Skeletal muscle satellite cell (primary cell): Measurements from ENCODE around the gene TDP1. TPM values are rescaled to one million over a fixed set of nuclear protein-coding genes. Genes with fewer than 3 reads are reported as not detected.
A peak's percentile ranks its signal among the peaks of the same experiment; 100 is the strongest.

Experiments used
- H3K27me3 ChIP-seq: 2 replicates; pipeline ENCODE4 v1.7.0; 2013; ENCODE audit warnings: low read length; ENCODE audit not compliant: control insufficient read depth, insufficient read depth
- H3K36me3 ChIP-seq: 2 replicates; pipeline ENCODE4 v1.7.0; 2013; ENCODE audit warnings: mild to moderate bottlenecking, control low read depth, low read length; ENCODE audit not compliant: insufficient read depth
- H3K4me1 ChIP-seq: 2 replicates; pipeline ENCODE4 v1.7.0; 2013; ENCODE audit warnings: low read length; ENCODE audit not compliant: control insufficient read depth, insufficient read depth
- H3K4me2 ChIP-seq: 2 replicates; pipeline ENCODE4 v1.7.0; 2013; ENCODE audit warnings: mild to moderate bottlenecking, low read length
- H3K4me3 ChIP-seq: 2 replicates; pipeline ENCODE4 v1.7.0; 2013; ENCODE audit warnings: low read length
- H3K9ac ChIP-seq: 2 replicates; pipeline ENCODE4 v1.7.0; 2013; ENCODE audit warnings: mild to moderate bottlenecking, low read depth, low read length, moderate library complexity
- H3K9me3 ChIP-seq: replicated peaks from 2 replicates; pipeline ENCODE4 v1.7.0; 2013; ENCODE audit warnings: mild to moderate bottlenecking, control low read depth, low read length
- total RNA-seq: library from RNA; depleted of rRNA; stranded (reverse); fragments of >200 nt; gene quantifications from 2 replicates; pipeline ENCODE4 v1.2.3, GENCODE V29; 2012; rRNA removed

Gene TDP1
- 18.5 and 22.9 TPM in 2 replicates for total RNA-seq

DNA sequence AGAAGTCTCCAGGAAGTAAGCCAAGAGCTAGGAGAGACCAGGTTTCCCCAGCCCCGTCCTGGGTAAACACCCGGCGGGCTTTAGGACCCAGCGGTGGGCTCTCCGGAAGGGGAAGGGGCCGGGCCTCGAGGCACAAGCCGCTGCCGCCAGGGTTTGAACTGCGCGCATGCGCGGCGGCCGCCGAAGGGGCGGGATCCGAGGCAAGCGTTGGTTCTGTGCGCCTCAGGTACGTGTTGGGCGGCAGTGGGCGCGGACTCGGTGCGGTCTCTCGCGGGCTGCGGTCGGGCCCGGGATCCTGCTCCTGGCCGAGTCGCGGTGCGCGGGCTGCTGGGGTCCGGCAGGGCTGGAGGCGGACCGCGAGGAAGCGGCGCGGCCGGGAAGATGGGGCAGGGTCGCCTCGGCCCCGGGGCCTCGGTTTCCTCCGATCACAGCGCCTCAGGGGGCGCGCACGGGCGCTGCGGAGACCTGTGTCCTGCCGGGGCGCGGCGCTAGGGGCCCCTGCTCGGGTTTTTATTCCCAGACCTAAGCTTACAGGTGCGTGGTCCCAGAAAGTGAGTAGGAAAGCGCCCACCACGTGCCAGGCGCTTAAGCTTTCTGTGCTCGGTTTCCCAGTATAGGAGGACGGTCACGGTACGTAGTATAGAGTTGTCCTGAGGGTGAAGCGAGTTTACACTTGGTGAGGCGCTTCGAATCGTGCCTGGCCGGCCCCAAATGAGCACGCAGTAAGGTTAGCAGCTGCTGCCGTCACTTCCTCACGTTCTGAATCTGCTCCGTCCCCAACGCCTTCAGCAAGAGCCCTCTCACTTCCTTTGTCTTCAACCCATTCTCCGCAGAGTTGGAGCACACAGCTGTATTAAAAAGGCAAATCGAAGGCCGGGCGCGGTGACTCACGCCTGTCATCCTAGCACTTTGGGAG is at the start of gene TDP1:
Gene TDP1 (plus strand): TSS at position 183 of the 916 bp plus-strand sequence. CDS start 7,188 bp downstream, outside the sequence.
- H3K9ac ChIP-seq: peak within 1 kb of the TSS; percentile 95
- no peaks in the 10 kb centered on the region for H3K9me3 ChIP-seq
- no peaks in the 10 kb centered on the region for H3K27me3 ChIP-seq
- peaks cover 18% of the 10 kb centered on the region for H3K36me3 ChIP-seq
- H3K4me3 ChIP-seq: peak within 1 kb of the TSS; percentile 92
- H3K4me2 ChIP-seq: peak within 1 kb of the TSS; percentile 92
- peaks cover 22% of the 10 kb centered on the region for H3K4me1 ChIP-seq

DNA sequence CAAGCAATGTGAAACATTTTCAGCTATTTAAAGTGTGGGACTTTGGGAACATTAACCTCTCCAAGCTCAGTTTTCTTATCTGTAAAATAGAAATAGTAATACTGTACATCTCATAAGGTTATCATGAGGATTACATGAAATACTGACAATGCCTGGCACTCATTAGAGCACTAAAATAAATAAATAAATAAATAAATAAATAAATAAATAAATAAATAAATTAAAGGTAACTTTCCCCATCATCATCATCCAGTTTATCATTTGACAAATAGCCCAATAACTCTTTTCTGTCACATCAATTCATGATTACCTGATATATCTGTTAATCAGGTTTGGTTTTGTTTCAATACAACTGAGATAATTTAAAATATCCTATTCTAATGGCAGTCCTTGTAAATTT is 49.7 kb upstream of the TDP1 start:
- Histone ChIP-seq H3K9me3 (no peaks in the 10 kb centered on the region), H3K4me3 (no peak overlapping the region)

DNA sequence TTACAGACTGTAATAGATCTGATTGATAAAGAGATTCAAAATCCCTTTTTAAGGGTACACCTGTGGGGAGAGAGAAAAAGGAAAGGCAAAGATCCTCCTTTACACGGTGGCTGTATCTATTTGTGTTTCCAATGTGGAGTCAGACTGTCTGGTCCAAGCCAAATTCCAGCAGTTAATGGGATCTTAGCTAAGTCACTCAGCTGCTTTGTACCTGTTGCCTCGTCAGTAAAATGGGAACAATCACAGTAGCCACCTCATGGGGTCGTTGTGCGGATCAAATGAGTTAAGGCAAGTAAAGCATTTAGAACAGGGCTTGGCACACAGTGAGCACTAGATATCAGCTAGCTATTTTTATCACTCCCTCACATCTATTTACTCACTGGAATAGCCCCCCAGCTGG is 48.1 kb upstream of the TDP1 start:
- H3K4me2 ChIP-seq: no peak overlapping the region
- no peak overlapping the region for H3K4me3 ChIP-seq
- peaks cover 24% of the 10 kb centered on the region for H3K4me1 ChIP-seq
- no peak overlapping the region for H3K9ac ChIP-seq
- H3K27me3 ChIP-seq: no peaks in the 10 kb centered on the region
- no peaks in the 10 kb centered on the region for H3K9me3 ChIP-seq
- H3K36me3 ChIP-seq: no peaks in the 10 kb centered on the region

More for the DNA sequence above, 49.7 kb upstream of the TDP1 start:
- Histone ChIP-seq H3K27me3 (no peaks in the 10 kb centered on the region), H3K4me1 (peaks cover 13% of the 10 kb centered on the region), H3K36me3 (no peaks in the 10 kb centered on the region), H3K9ac (no peak overlapping the region), H3K4me2 (no peak overlapping the region)

DNA sequence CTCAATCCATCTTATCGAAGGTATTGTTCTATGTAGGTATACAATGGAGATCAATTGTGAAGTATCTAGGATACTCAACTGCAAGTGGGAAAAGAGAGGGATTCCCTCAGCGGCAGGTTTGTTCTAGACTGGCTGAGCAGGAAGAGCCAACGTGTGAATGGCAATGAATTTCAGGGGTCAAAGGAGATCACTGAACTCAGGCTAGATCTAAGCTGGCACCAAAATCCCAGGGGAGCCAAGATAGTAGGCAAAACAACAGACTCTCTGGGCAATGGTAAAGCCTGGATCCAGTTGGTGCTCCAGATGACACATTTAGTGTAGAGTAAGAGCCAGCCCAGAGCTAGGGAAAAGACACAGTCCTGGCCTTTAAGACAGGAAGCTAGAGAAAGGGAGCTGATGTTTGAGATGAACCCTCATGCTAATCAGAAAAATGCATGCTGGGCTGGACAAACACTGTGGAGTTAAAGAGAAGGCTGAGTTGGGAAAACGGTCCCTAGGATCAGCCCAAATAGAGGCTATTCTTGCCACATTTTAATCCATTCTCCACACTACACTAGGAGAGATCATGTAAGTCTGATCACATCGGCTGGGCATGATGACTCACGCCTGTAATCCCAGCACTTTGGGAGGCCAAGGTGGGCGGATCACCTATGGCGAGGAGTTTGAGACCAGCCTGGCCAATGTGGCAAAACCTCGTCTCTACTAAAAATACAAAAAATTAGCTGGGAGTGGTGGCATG is 46.8 kb upstream of the TDP1 start:
- Histone ChIP-seq H3K4me3 (no peak overlapping the region), H3K27me3 (no peaks in the 10 kb centered on the region), H3K36me3 (no peaks in the 10 kb centered on the region), H3K4me1 (peaks cover 31% of the 10 kb centered on the region), H3K9me3 (no peaks in the 10 kb centered on the region), H3K9ac (no peak overlapping the region), H3K4me2 (no peak overlapping the region)

DNA sequence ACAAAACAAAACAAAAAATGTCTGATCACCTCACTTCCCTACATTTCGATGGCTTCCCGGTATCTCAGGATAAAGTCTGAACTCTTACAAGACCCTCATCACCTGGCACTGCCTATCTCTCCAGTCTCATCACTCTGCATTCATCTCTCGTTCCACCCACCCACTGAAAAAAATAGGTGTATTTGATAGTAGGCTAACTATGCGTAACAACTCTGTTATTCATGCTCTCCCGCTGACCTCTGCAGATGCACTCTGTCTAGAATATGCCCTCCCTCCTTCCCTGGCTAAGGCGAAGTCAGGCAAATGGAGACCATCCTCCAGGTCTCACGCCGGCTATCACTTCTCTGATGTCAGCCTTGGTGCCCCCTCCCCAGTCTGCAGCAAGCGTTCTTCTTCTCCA is 46.1 kb upstream of the TDP1 start:
- Histone ChIP-seq H3K9me3 (no peaks in the 10 kb centered on the region), H3K4me1 (peaks cover 31% of the 10 kb centered on the region), H3K36me3 (no peaks in the 10 kb centered on the region), H3K9ac (no peak overlapping the region), H3K4me3 (no peak overlapping the region), H3K4me2 (no peak overlapping the region), H3K27me3 (no peaks in the 10 kb centered on the region)

DNA sequence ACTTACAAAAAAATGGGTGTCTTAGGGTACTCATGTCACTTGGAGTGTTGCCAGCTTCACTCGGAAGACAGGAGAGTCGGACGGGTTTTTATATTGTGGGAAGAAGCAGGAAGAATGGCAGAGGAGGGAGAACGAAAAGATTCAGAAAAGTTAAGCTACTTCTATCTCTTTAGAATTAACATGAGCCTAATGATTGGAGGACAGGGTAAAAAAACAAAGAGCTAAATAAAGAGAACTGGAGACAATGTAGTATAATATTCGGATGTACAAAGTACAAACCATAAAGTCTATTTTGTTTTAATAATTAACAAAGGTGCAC is 45.1 kb upstream of the TDP1 start:
- no peak overlapping the region for H3K4me3 ChIP-seq
- no peaks in the 10 kb centered on the region for H3K27me3 ChIP-seq
- peak overlapping the region; percentile 78 for H3K9ac ChIP-seq
- H3K36me3 ChIP-seq: no peaks in the 10 kb centered on the region
- H3K9me3 ChIP-seq: no peaks in the 10 kb centered on the region
- peaks cover 40% of the 10 kb centered on the region for H3K4me1 ChIP-seq
- H3K4me2 ChIP-seq: no peak overlapping the region

DNA sequence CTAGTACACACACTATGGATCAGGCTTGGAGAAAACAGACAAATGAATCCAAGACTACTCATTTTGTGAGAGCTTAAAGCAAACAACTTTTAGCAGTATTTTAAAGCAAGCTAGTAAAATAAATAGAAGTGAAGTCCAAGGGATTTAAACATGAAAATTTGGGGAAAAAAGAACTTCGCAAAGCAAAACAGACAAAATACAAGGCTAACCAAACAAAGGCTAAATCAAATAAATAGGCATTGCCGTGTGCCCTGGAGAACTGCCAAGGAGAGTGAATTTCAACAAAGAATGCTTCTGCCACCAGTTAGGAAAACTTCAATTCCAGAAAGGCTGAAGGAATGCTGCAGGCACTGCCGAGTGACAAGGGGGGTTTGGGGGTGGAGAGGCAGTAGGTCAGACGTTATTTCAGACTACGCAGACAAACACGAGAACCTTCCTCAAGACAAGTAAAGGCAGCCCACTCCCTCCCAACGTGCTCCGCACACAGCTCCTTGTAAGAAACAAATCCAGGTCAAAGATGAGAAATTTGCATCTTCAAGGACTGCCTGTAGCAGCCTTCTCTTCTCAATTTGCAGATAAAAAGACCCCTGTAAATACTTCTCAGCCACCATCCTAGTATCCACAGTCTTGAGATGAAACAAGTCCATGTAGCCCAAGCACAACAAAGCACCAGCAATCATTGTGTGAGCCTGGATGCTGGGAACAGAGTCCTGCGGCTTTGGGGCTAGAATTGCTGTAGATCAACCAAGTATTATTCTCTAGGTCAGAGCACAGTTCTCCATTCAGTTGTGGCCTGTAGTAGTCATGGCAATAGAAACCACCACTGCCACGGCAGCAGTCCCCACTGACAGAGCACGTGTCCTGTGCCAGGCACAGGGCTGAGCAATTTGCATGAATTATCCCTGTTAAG is 44.5 kb upstream of the TDP1 start:
- no peaks in the 10 kb centered on the region for H3K27me3 ChIP-seq
- peak overlapping the region; percentile 27 for H3K4me2 ChIP-seq
- no peak overlapping the region for H3K4me3 ChIP-seq
- H3K9ac ChIP-seq: peak overlapping the region; percentile 78
- peaks cover 46% of the 10 kb centered on the region for H3K4me1 ChIP-seq
- no peaks in the 10 kb centered on the region for H3K9me3 ChIP-seq
- H3K36me3 ChIP-seq: no peaks in the 10 kb centered on the region

DNA sequence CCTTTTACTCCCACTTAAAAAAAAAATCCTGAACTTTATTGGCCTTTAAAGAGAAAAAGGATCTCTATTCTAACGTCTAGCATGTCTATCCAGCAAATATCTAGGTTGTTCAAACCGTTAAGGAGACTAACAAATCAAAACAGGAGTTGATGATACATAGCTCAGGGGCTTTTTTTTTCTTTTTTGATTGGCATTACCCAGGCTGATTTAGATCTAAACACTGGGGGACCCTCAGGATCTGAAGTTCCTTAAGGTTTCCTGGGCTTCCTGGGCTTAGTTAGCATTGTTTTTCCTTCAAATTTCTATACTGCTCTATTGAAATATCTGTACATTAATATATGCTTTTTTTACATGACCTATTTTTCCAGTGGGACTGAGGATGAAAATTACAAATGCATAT is 43.5 kb upstream of the TDP1 start:
- no peaks in the 10 kb centered on the region for H3K27me3 ChIP-seq
- H3K36me3 ChIP-seq: no peaks in the 10 kb centered on the region
- H3K9ac ChIP-seq: peak overlapping the region; percentile 78
- peaks cover 55% of the 10 kb centered on the region for H3K4me1 ChIP-seq
- H3K4me2 ChIP-seq: peak overlapping the region; percentile 24
- no peak overlapping the region for H3K4me3 ChIP-seq
- H3K9me3 ChIP-seq: no peaks in the 10 kb centered on the region

DNA sequence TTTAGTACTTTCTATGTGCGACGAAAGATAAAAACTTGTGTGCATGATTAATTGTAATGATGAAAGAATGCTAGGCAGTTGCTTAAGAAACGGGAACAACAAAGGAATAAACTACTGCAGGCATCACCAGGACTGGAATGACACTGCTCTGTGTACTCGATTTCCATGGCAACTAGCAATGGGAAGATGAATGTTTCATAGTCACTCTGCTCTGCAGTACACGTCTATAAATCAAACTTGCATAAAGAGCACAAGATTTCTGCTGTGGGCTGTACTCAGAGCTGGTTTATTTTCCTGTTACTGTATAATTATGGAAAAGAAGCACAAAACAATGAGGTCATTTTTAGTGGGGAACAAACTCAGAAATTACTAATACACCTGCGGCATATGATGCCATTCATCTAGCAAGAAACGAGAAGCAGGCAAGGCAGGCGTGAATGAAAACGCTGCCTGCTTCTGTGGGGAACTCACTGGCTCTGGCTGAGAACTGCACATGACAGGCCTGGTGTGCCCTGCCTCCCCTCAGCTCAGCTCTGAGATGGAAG is 43.0 kb upstream of the TDP1 start:
- no peak overlapping the region for H3K4me3 ChIP-seq
- peak overlapping the region; percentile 50 for H3K4me2 ChIP-seq
- no peaks in the 10 kb centered on the region for H3K36me3 ChIP-seq
- no peaks in the 10 kb centered on the region for H3K9me3 ChIP-seq
- no peaks in the 10 kb centered on the region for H3K27me3 ChIP-seq
- peak overlapping the region; percentile 78 for H3K9ac ChIP-seq
- H3K4me1 ChIP-seq: peaks cover 56% of the 10 kb centered on the region

DNA sequence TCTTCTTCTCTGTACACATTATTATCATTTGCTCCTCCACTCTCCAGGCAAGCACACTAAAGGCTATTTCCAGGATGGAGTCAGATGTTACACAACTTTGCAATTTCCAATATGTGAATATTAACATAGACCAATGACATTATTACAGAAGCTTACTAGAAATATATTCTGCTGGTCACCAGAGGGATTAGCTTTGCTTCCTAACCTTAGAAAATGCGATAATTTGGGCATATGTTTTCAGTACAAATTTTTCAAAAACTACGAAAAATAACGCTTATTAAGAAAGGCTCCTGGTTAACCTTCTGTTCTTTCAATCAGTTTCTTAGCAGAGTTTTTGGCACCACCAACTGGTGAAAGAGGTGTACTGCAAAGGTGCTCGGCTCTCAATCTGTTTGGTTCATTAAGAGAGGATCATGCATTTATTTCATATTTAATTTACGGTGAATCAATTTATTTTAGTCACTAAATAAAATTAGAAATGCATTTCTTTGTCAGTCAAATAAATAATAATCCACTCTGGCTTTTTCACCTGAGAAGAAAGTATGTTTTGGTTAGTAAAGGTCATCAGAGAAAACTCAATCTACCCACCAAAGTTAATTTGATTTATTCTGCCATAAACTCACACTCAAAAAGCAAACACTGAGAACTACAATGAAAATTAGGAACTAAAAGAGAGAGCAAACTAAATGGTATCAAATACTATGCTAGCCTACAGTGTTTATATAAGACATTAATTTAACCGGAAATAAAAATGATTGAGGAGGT is 40.4 kb upstream of the TDP1 start:
- Histone ChIP-seq H3K4me2 (peak overlapping the region; percentile 52), H3K27me3 (no peaks in the 10 kb centered on the region), H3K4me3 (no peak overlapping the region), H3K9ac (peak overlapping the region; percentile 52), H3K9me3 (no peaks in the 10 kb centered on the region), H3K4me1 (peaks cover 51% of the 10 kb centered on the region), H3K36me3 (no peaks in the 10 kb centered on the region)
